PC-9 (cell line): Measurements from ENCODE around the gene IRF2. TPM values are rescaled to one million over a fixed set of nuclear protein-coding genes. Genes with fewer than 3 reads are reported as not detected.

Source experiments
- BruUV-seq: library from RNA; stranded (reverse); fragments of 400-500 nt; replicated peaks from 2 replicates; lab custom pipeline; 2021; lab: Mats Ljungman, UMichigan
- CTCF ChIA-PET: fragments of 300-600 bp; sonication (Branson Sonifier 250); formaldehyde crosslinking; loops from one replicate; lab custom pipeline; 2022; ENCODE audit warnings: antibody characterized with exemption; lab: Charles Lee
- POLR2A ChIA-PET: fragments of 300-600 bp; sonication (Branson Sonifier 250); formaldehyde crosslinking; loops from one replicate; lab custom pipeline; 2022; ENCODE audit warnings: antibody characterized with exemption; ENCODE audit not compliant: unreplicated experiment; lab: Charles Lee
- DNase-seq, 2 experiments: peaks; one replicate each; pipeline versions ENCODE4 v3.0.0 to v3.0.0-alpha.2; 2015 to 2022; ENCODE audit warnings: mixed read lengths in 1 of 2
- H2AFZ ChIP-seq: fragments of 200-600 bp; sonication (generic); 2 replicates; pipeline ENCODE4 v1.8.1; 2017; ENCODE audit warnings: antibody characterized with exemption
- H3F3A ChIP-seq: fragments of 200-600 bp; sonication (generic); 2 replicates; pipeline ENCODE4 v1.8.1; 2017; ENCODE audit warnings: antibody characterized with exemption, mild to moderate bottlenecking, low read depth; ENCODE audit not compliant: insufficient read depth
- H3K27ac ChIP-seq: fragments of 200-600 bp; sonication (generic); 2 replicates; pipeline ENCODE4 v1.6.1; 2016; ENCODE audit warnings: mixed run types
- H3K27me3 ChIP-seq: fragments of 200-600 bp; sonication (generic); 2 replicates; pipeline ENCODE4 v1.6.1; 2016; ENCODE audit warnings: low read depth, mixed run types; ENCODE audit not compliant: insufficient read depth
- H3K36me3 ChIP-seq: fragments of 200-600 bp; sonication (generic); 2 replicates; pipeline ENCODE4 v1.6.1; 2016; ENCODE audit warnings: low read depth, mixed run types
- H3K4me1 ChIP-seq: fragments of 200-600 bp; sonication (generic); replicated peaks from 2 replicates; pipeline ENCODE4 v1.6.1; 2016; ENCODE audit warnings: mixed run types; ENCODE audit not compliant: insufficient read depth
- H3K4me2 ChIP-seq: fragments of 200-600 bp; sonication (generic); 2 replicates; pipeline ENCODE4 v1.6.1; 2017; ENCODE audit warnings: mixed run types
- H3K4me3 ChIP-seq: fragments of 200-600 bp; sonication (generic); 2 replicates; pipeline ENCODE4 v1.6.1; 2016; ENCODE audit warnings: mixed run types
- H3K79me2 ChIP-seq: fragments of 200-600 bp; sonication (generic); 2 replicates; pipeline ENCODE4 v1.6.1; 2017; ENCODE audit warnings: low read depth, mixed run types
- H3K9me2 ChIP-seq: fragments of 200-600 bp; sonication (generic); 2 replicates; pipeline ENCODE4 v1.8.1; 2017; ENCODE audit warnings: mild to moderate bottlenecking; ENCODE audit not compliant: insufficient read depth
- H3K9me3 ChIP-seq: fragments of 200-600 bp; sonication (generic); 2 replicates; pipeline ENCODE4 v1.8.1; 2016; ENCODE audit warnings: low read depth; ENCODE audit not compliant: insufficient read depth
- H4K20me1 ChIP-seq: fragments of 200-600 bp; sonication (generic); 2 replicates; pipeline ENCODE4 v1.8.1; 2017; ENCODE audit not compliant: insufficient read depth
- EZH2 ChIP-seq: fragments of 200-600 bp; sonication (generic); IDR thresholded peaks from 2 replicates; pipeline ENCODE4 v1.8.0; 2017; ENCODE audit warnings: antibody characterized with exemption, low read depth
- intact Hi-C: fragments of 100-400 bp; cut with micrococcal nuclease; formaldehyde crosslinking; loops from one replicate; pipeline ENCODE4 v1.10.0; 2022; ENCODE audit not compliant: unreplicated experiment
- total RNA-seq: library from RNA; stranded (reverse); gene quantifications from 2 replicates; pipeline ENCODE4 v1.2.3, GENCODE V29; 2021
- TF ChIP-seq, protein P1 (sequence below): fragments of 200-600 bp; sonication (generic); conservative IDR thresholded peaks from 2 replicates; pipeline ENCODE4 v1.6.1; 2017; ENCODE audit warnings: mixed run types, antibody characterized with exemption, mild to moderate bottlenecking, moderate library complexity

The IRF2 gene
- total RNA-seq, 1 experiment from 2014 or later, result 34.4 TPM

DNA sequence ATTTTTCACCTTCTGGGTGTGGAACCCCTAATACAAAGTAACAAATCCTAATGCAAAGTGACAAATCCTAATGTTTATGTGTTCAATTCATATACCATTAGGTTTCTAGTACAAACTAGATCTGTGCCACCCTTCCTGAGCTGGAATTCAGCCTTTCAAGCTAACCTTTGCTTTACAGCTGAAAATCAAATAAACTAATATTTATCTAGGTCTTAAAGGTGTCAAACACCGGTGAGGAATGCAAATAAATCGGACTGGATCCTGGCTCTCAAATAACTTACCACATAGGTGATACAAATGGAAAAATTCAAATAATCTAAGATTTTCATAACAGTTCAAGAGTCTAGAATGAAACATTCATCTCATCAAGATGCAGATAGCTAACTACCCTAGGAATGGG lies 11.6 kb downstream of the IRF2 start:
- Histone ChIP-seq H2AFZ (no peak overlapping the region), H3F3A (no peaks in the 10 kb centered on the region), H3K27me3 (no peaks in the 10 kb centered on the region), H3K9me2 (no peaks in the 10 kb centered on the region), H4K20me1 (no peaks in the 10 kb centered on the region), H3K9me3 (no peaks in the 10 kb centered on the region), H3K4me2 (no peak overlapping the region), H3K27ac (no peak overlapping the region), H3K36me3 (no peaks in the 10 kb centered on the region), H3K4me3 (no peak overlapping the region), H3K79me2 (peaks cover 21% of the 10 kb centered on the region; the same call in 1 of the 2 replicates), H3K4me1 (no peaks in the 10 kb centered on the region)
- no TSS peak for BruUV-seq
- ChIA-PET POLR2A (interaction anchor here (0.6 kb wide), 1 partner anchor 1364 kb away, joined by 3 read pairs; no protein-coding TSS in a partner anchor), CTCF (no interaction called here)
- intact Hi-C loops, result no loop called here
- no peak for DNase-seq
- TF ChIP-seq, protein P1, sequence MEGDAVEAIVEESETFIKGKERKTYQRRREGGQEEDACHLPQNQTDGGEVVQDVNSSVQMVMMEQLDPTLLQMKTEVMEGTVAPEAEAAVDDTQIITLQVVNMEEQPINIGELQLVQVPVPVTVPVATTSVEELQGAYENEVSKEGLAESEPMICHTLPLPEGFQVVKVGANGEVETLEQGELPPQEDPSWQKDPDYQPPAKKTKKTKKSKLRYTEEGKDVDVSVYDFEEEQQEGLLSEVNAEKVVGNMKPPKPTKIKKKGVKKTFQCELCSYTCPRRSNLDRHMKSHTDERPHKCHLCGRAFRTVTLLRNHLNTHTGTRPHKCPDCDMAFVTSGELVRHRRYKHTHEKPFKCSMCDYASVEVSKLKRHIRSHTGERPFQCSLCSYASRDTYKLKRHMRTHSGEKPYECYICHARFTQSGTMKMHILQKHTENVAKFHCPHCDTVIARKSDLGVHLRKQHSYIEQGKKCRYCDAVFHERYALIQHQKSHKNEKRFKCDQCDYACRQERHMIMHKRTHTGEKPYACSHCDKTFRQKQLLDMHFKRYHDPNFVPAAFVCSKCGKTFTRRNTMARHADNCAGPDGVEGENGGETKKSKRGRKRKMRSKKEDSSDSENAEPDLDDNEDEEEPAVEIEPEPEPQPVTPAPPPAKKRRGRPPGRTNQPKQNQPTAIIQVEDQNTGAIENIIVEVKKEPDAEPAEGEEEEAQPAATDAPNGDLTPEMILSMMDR, result no peak
- no peak for TF ChIP-seq EZH2

DNA sequence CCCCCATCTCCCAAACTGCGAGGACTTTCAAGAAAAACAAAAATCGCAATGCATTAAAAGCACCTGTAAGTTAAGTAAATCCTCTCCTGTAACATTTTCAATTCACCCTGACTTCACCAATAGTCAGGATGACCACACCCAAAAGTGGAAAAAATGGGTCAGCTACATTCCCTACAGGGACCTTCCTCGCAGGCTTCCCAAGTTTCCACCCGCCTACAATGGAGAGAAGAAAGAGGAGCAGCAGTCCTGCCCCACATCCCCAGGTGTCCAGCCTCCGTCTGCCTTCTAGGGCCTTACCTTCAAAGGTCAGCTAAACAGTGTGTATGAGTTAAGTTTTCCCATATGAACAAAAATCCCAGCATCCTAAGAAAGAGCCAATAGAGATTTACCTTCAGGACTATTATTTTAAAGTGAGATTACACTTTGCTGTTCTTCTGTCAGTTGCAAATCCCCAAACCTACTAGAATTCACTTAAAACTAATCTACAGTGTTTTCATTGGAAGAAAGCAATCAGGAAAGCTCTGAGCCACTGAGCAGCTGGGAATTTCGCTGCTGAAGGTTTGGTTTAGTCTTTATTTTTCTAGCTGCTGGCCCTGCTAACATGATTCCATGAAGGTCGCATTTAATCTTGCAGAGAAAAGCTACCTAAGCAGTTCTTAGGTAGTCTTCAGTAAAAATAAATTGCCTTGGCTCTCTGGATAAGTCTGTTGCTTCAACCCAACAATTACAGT lies 12.5 kb downstream of the IRF2 start:
- Histone ChIP-seq H3K4me1 (no peaks in the 10 kb centered on the region), H3K4me2 (no peak overlapping the region), H3K79me2 (peaks cover 12% of the 10 kb centered on the region), H4K20me1 (no peaks in the 10 kb centered on the region), H3K9me2 (no peaks in the 10 kb centered on the region), H3K9me3 (no peaks in the 10 kb centered on the region), H3K27ac (no peak overlapping the region), H3F3A (no peaks in the 10 kb centered on the region), H3K36me3 (no peaks in the 10 kb centered on the region), H3K4me3 (no peak overlapping the region), H3K27me3 (no peaks in the 10 kb centered on the region), H2AFZ (no peak overlapping the region)
- no peak for TF ChIP-seq EZH2
- TF ChIP-seq, protein P1, result no peak
- no peak for DNase-seq
- POLR2A ChIA-PET, result no interaction called here
- CTCF ChIA-PET, result no interaction called here
- no TSS peak for BruUV-seq
- intact Hi-C loops, result no loop called here

DNA sequence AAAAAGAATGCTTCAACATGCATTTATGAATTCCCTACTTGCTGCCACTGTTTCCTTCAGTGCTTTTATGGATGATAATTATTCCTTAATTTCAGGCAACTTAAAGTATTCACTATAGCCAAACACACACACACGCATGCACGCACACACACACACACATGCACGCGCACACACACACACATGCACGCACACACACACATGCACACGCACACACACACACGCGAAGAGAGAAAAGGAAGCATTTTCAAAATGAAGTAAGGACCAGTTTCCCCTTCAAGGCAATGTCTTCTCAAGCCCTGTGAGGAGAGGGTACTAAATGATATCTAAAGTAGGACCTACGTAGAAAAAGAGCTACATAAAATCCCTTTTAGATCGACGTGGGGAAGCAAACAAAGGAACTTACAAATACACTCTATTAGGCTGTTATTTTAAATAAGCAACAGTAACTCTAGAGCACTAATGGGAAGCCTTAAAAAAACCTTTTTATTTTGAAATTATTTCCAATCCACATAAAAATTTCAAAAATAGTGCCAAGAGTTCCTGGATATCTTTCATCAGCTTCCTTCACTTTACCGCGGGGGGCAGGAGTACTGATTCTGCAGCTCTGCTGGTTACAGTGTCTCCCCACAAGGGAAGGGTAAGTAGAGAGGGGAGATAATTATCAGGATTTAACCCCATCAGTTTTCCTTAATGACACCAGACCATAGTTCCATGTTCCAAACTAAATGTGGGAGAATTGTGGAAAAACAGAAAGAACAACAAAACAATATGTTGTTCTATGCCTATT lies 13.7 kb downstream of the IRF2 start:
- Histone ChIP-seq H3K4me2 (no peak overlapping the region), H3K4me3 (no peak overlapping the region), H3F3A (no peaks in the 10 kb centered on the region), H3K36me3 (no peaks in the 10 kb centered on the region), H3K27ac (no peak overlapping the region), H3K4me1 (no peaks in the 10 kb centered on the region), H3K9me3 (no peaks in the 10 kb centered on the region), H4K20me1 (no peaks in the 10 kb centered on the region), H2AFZ (no peak overlapping the region), H3K9me2 (no peaks in the 10 kb centered on the region), H3K27me3 (no peaks in the 10 kb centered on the region), H3K79me2 (peaks cover 11% of the 10 kb centered on the region)
- ChIA-PET CTCF (no interaction called here), POLR2A (no interaction called here)
- intact Hi-C loops, result no loop called here
- TF ChIP-seq, protein P1, result no peak
- no peak for TF ChIP-seq EZH2
- DNase-seq, result no peak
- BruUV-seq, result no TSS peak
